ENCODE results near the gene PIWIL1. TPM values are rescaled to one million over a fixed set of nuclear protein-coding genes. Genes with fewer than 3 reads are reported as not detected.

PIWIL1 gene
- total RNA-seq, 1 donor, result not detected

DNA sequence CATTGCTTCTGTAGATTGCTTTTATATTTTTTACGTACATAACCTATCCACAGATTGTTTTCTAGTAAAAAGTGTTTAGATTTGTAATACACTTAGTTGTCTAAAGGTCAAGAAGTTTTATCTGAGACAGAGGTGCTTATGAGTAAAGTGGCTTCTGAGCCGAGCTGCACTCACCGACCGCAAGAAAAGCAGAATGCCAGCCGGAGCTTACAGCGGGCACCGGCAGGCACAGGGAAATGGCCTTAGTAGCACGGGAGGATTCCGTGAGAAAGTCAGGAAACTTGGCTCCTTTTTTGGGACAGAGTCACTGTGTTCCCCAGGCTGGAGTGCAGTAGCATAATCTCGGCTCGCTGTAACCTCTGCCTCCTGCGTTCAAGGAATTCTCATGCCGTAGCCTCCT lies 29.8 kb downstream of the PIWIL1 start:
- no peak overlapping the region for H3K4me3 ChIP-seq (ENCODE audit: low read depth, low read length)
- no peak for TF ChIP-seq CTCF (IDR thresholded peaks at IDR 0.05; ENCODE audit: insufficient read depth, low read depth, low read length)
- DNase-seq (ENCODE audit: low read depth), result no peak

GRCh38 chr12:130369816-130370215 lies 32.1 kb downstream of the PIWIL1 start:
- TF ChIP-seq CTCF (IDR thresholded peaks at IDR 0.05; ENCODE audit: insufficient read depth, low read depth, low read length), result no peak
- H3K4me3 ChIP-seq (ENCODE audit: low read depth, low read length), result no peak overlapping the region
- DNase-seq (ENCODE audit: low read depth), result no peak

GRCh38 chr12:130371296-130371695 lies 33.6 kb downstream of the PIWIL1 start:
- no peak overlapping the region for H3K4me3 ChIP-seq (ENCODE audit: low read depth, low read length)
- TF ChIP-seq CTCF (IDR thresholded peaks at IDR 0.05; ENCODE audit: insufficient read depth, low read depth, low read length), result no peak
- DNase-seq (ENCODE audit: low read depth), result no peak

GRCh38 chr12:130372936-130373335 lies 35.2 kb downstream of the PIWIL1 start:
- TF ChIP-seq CTCF (IDR thresholded peaks at IDR 0.05; ENCODE audit: insufficient read depth, low read depth, low read length), result no peak
- H3K4me3 ChIP-seq (ENCODE audit: low read depth, low read length), result no peak overlapping the region
- no peak for DNase-seq (ENCODE audit: low read depth)

- TF ChIP-seq CTCF (IDR thresholded peaks at IDR 0.05; ENCODE audit: insufficient read depth, low read depth, low read length), result no peak
- no peak for DNase-seq (ENCODE audit: low read depth)
- H3K4me3 ChIP-seq (ENCODE audit: low read depth, low read length), result no peak overlapping the region
Measured at GRCh38 chr12:130374083-130374482, 36.4 kb downstream of the PIWIL1 start.

DNA sequence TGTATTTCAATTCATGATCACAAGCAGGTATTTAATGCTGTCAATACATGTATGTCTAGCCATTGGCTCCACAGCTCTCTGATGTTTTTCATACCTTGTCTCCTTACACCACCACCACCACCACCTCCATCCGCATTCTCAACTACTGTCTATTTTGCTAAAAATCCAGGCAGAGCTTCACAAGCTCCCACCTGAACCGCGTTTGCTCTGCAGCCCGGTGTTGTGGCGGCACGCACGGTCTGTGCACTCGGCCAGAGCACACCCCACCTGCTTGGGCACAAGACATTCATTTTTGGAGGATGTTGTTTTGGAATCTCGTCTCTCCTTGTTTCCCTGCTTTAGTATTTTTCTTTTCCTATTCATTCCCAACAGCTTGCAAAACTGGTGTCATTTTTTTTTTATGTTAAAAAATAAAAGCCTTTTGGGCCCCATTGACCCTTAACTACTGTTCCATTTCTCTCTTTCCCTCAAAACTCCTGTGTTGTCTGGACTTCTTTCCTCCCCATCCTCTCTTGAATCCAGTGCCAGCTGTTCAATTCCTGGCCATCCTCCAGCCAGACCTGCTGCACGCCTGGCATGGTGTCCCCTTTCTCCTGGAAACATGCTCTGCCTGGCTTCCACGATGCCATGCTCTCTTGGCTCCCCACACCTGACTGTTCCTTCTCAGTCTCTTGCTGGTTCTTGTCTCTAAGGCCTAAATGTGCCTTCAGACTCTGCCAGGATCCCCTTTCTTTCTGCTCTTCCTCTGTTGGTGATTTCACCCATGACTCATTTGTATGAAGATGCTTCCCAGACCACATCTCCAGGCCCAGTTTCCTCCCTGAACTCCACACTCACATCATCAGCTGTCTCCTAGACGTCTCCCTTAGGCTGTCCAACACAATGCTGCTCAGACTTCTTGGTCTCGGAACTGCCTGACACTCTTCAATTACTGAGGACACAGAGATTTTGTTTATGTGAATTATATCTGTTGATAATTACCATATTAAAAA lies 37.9 kb downstream of the PIWIL1 start:
- H3K4me3 ChIP-seq (ENCODE audit: low read depth, low read length), result no peak overlapping the region
- no peak for TF ChIP-seq CTCF (IDR thresholded peaks at IDR 0.05; ENCODE audit: insufficient read depth, low read depth, low read length)
- no peak for DNase-seq (ENCODE audit: low read depth)
